ENCODE data around the gene PLCD4.

PLCD4 gene

GRCh38 chr2:218568190-218569037 lies 39.3 kb upstream of the PLCD4 start, which contains the start of the genes CNOT9 and USP37:
TSS of gene CNOT9 (plus strand) at chr2:218568839. CDS start at chr2:218568955, 116 bp downstream.
TSS of gene USP37 (minus strand) at chr2:218568351. CDS start at chr2:218558653, 9,698 bp downstream.
- DNase-seq (ENCODE audit: low spot score) = peak; percentile 95
- in situ Hi-C loops (cut with MboI; ENCODE audit: low pct_unique_long_range_greater_than_20kb, low sequenced_read_pairs, unreplicated experiment) = no loop called here

GRCh38 chr2:218569038-218569431 lies 38.7 kb upstream of the PLCD4 start:
- in situ Hi-C loops (cut with MboI; ENCODE audit: low pct_unique_long_range_greater_than_20kb, low sequenced_read_pairs, unreplicated experiment) = no loop called here
- DNase-seq (ENCODE audit: low spot score) = peak; percentile 65
- TF ChIP-seq CTCF (IDR thresholded peaks at IDR 0.05; ENCODE audit: extremely low read depth, insufficient read depth, missing control alignments) = no peak

More at GRCh38 chr2:218568190-218569037, 39.3 kb upstream of the PLCD4 start, which contains the start of the genes CNOT9 and USP37:
- TF ChIP-seq CTCF (IDR thresholded peaks at IDR 0.05; ENCODE audit: extremely low read depth, insufficient read depth, missing control alignments) = no peak

- TF ChIP-seq CTCF (IDR thresholded peaks at IDR 0.05; ENCODE audit: extremely low read depth, insufficient read depth, missing control alignments) = no peak
- in situ Hi-C loops (cut with MboI; ENCODE audit: low pct_unique_long_range_greater_than_20kb, low sequenced_read_pairs, unreplicated experiment) = no loop called here
- DNase-seq (ENCODE audit: low spot score) = no peak
Measured at GRCh38 chr2:218569661-218570500, 37.8 kb upstream of the PLCD4 start.

- in situ Hi-C loops (cut with MboI; ENCODE audit: low pct_unique_long_range_greater_than_20kb, low sequenced_read_pairs, unreplicated experiment) = no loop called here
- TF ChIP-seq CTCF (IDR thresholded peaks at IDR 0.05; ENCODE audit: extremely low read depth, insufficient read depth, missing control alignments) = no peak
- DNase-seq (ENCODE audit: low spot score) = no peak
Measured at GRCh38 chr2:218570850-218571249, 36.8 kb upstream of the PLCD4 start.

- no peak for DNase-seq (ENCODE audit: low spot score)
- TF ChIP-seq CTCF (IDR thresholded peaks at IDR 0.05; ENCODE audit: extremely low read depth, insufficient read depth, missing control alignments) = no peak
- in situ Hi-C loops (cut with MboI; ENCODE audit: low pct_unique_long_range_greater_than_20kb, low sequenced_read_pairs, unreplicated experiment) = no loop called here
Measured at GRCh38 chr2:218576854-218577253, 30.8 kb upstream of the PLCD4 start.

GRCh38 chr2:218577482-218578220 lies 30.0 kb upstream of the PLCD4 start:
- no peak for TF ChIP-seq CTCF (IDR thresholded peaks at IDR 0.05; ENCODE audit: extremely low read depth, insufficient read depth, missing control alignments)
- no peak for DNase-seq (ENCODE audit: low spot score)
- in situ Hi-C loops (cut with MboI; ENCODE audit: low pct_unique_long_range_greater_than_20kb, low sequenced_read_pairs, unreplicated experiment) = no loop called here

Data from GM13977 (cell line).